ENCODE data around the gene TAS2R13.

The TAS2R13 gene

DNA sequence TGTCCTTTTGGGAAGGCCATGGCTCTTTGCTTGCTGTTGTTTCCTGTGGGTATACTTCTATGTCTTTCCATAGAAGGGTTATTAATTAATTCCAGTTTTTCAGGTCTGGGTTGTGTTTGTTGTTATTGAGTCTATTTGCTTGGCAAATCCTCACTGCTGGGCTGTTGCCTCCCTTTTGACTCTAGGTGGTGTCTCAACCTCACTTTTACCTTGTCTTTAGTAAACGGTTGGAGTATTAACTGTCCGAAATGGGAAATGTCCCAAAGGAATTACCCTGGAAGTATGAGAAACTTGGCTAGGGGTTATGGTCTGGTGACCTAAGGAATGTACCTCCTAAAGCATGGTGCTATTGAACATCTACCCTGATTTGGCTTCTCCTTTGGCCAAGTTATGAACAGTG lies 42.0 kb downstream of the TAS2R13 start:
- DNase-seq = no peak

DNA sequence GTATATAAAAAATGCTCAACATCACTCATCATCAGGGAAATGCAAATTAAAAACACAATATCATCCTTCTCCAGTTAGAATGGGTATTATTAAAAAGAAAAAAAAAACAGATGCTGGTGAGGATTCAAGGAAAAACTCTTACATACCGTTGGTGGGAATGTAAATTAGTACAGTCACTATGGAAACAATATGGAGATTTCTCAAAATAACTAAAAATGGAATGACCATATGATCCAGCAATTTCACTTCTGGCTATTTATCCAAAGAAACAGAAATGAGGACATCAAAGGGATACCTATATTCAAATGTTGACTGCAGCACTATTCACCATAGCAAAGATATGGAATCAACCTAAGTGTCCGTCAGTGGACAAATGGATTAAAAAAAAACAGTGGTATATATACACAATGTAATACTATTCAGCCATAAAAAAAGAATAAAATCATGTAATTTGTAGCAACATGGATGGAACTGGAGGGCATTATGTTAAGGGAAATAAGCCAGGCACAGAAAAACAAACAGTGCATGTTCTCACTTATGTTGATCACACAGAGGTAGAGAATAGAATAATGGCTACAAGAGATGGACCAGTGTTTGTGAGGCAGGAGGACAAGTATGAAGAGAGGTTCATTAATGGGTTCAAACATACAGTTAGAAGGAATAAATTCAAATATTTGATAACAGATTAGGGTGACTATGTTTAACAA lies 45.7 kb downstream of the TAS2R13 start:
- DNase-seq = no peak

- no peak for DNase-seq
These were observed 48.0 kb downstream of the TAS2R13 start for GRCh38 chr12:10861366-10861765.
